HPDE6-E6E7 (cell line): ENCODE measurements around the gene PRDM16.
"Not testable (repeated sequence)": the region's sequence is repeated elsewhere in the genome, so short reads cannot be mapped to it uniquely, and the experiment has no call there.

ENCODE experiments used
- DNase-seq: peaks from one replicate; pipeline ENCODE4 v3.0.0; 2011; ENCODE audit warnings: missing footprints; ENCODE audit errors: extremely low spot score

PRDM16 gene

GRCh38 chr1:3278416-3279181, 209.6 kb downstream of the PRDM16 start:
- no peak for DNase-seq

DNA sequence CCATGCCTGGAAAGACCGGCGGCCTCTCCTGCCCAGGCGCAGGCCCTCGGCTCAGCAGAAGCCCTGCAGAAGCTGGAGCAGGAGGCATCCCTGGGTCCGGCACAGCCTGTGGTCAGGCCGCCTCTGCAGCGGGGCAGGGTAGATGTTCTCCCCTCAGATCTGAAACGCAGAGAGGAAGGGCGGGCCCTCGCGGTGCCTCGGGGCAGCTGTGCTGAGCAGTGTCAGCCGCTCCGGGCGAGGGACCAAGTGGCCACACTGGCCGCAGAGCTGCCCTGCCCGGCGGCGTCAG, 210.1 kb downstream of the PRDM16 start:
- no peak for DNase-seq

DNA sequence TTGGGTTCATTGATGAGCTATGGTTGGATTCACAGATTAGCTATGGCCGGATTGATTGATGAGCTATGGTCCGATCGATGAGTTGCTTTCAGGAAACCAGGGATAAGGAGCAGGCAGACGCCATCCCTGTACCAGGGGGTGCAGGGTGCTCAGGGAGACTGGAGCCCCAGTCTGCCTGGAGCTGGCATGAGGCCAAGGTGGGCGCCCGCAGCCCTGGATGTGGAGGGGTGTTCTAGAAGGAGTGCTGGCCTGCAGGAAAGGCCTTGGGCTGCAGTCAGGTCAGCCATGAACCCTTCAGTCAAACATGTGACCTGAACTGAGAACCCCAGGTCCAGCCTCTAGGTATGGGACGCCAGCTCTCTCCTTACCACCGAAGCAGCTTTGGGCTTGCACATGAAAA, 212.7 kb downstream of the PRDM16 start:
- DNase-seq = no peak

GRCh38 chr1:3282186-3282585, 213.2 kb downstream of the PRDM16 start:
- no peak for DNase-seq

DNA sequence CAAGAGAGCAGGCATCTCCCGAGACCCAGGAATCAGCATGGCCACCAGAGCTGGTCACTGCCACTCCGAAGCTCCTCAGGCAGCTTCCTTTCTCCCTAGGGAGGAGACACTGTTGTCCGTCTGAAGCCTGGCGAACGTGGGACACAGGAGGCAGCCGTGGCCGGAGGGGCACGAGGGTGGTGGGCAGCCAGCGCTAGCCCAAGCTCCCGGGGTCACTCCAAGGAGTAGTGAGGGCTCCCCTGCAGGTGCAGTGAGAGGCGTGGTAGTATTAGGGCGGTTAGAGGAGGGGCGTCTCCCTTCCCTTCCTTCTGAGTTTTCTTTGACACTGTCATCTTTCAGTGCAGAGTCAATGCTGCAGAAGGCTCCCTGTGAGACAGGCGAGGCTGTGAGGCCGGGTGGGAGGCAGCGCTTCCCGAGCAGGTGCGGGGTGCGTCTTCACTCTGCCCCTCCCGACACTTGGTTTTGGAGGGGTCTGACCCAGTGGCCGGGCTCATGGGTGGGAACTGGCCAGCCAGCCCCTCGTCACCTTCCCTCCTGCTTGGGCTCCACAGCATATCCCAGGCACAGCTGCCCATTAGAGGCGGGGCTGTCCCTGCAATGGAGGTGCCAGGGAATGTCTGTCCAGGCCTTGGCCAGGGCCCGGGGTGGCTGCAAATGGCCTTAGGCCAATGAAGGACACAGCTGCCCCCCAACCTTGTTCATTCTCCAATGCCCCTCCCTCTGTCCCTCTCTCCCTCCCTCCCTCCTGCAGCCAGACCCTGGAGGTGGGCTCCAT, 213.8 kb downstream of the PRDM16 start:
- no peak for DNase-seq

- no peak for DNase-seq
Measured at GRCh38 chr1:3283849-3284248, 214.8 kb downstream of the PRDM16 start.

DNA sequence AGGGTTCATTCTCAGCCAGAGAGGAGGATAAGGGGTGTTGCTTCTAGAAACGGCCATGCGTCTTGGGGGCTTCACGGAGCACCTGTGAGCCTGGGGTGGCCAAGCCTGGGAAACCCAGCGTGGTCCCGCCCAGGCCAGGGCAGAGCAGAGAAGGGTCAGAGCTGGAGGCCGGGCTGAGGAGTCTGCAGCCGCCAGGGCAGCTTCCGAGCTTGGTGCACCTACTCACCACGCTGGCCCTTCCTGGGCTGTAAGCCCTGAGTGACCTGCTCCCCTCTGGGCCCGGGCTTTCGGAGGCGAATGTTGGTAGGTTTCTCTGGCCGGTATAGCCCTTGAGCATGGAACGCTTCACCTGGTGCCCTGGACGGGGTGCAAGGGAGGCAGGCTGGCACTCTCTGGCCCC, 215.7 kb downstream of the PRDM16 start:
- DNase-seq = no peak

DNA sequence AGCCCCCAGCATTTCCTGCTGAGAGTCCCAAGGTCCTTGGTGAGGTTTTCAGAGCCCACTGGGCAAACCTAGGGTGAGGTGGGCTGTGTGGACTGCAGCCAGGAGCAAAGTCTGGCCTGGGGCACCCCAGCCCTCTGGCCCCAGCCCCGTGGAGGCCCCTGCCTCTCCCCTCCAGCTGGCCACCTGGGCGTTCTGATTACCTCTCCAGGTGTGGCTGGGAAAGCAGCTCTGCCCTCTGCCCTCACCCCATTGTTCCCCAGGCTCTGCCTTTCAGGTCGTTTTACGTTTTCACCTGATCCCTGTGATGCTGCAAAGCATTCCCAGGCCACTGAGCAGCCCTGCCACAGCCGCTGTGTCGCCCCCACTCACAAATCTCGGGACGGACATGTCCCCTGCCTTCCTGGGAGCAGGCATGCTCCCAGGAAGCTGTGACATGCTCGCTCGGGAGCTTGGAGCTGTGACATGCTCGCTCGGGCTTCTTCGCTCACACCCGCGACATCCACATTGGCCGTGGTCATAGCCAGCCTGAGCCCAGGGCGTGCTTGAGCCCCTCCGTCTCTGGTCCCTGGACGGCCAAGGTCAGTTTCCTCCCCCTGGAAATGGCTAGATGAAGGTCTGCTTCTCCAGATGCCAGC, 216.2 kb downstream of the PRDM16 start:
- DNase-seq = no peak

GRCh38 chr1:3287095-3287494, 218.1 kb downstream of the PRDM16 start:
- not testable (repeated sequence) for DNase-seq

DNA sequence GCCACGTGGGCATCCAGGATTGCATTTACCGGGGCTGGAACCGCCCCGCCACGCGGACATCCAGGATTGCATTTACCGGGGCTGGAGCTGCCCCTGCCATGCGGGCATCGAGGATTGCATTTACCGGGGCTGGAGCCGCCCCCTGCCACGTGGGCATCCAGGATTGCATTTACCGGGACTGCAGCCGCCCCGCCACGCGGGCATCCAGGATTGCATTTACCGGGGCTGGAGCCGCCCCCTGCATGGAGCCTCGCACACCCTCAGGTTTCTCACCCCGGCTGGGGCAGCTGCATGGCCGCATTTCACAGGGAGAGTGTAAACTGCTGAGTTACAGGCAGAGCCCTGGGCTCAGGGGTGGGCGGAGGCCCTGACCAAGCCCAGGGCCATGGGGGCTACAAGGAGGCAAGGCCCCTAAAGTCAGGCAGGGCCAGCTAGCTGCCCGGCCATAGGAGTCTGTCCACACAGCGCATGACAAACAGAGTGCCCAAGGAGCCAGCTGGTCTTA, 218.7 kb downstream of the PRDM16 start:
- no peak for DNase-seq

DNA sequence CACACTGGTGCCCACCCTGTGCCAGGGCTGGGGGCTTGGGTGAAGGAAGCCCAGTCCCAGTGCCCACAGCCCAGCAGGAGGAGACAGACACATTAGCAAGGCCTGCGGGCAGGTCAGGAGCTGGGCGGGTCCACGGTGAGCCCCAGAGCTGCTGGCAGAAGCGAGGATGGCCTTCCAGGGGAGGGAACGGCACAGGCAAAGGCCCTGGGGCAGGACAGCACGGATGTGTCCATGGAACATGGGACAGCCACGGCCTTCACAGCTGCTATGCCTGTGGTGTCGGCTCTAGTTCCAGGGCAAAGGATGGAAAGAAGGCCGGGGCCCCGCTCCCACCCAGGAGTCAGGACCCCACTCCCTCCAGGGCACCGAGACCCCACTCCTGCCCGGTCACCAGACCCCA, 220.5 kb downstream of the PRDM16 start:
- no peak for DNase-seq

- DNase-seq = no peak
Measured at GRCh38 chr1:3290438-3290837, 221.4 kb downstream of the PRDM16 start.

GRCh38 chr1:3290915-3291314, 221.9 kb downstream of the PRDM16 start:
- no peak for DNase-seq

- DNase-seq = no peak
Measured at GRCh38 chr1:3292051-3292722, 223.2 kb downstream of the PRDM16 start.

DNA sequence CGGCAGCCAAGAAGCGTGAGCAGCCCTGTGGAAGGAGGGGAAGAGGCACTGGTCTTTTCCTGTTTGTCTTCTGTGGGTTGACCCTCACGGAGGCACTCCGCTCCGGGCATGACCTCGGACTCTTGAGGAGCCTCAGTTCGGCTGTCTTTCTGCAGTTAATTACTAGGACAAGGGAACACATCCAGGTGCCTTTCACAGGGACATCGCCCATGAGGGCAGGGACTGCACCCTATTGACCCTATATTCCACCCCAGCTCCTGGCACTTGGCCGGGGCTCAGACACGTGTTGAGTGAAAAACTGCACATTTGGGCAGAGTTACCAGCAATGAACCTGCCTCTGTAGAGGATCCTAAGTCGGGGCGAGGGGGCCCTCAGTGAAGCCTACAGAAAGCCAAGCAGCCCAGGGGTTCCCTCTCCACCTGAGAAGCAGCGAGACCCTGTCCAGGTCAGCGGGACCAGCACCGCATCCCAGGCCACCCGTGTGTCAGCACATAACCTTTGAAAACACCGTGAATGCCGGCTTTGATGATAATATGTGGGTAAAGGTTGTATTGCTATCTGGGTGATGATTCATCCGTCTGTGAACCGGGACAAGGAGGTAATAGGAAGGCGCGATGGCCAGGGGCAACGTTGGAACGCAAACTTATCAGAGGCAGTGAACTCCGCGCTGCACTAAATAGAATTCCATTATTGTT, 224.0 kb downstream of the PRDM16 start:
- DNase-seq = no peak

DNA sequence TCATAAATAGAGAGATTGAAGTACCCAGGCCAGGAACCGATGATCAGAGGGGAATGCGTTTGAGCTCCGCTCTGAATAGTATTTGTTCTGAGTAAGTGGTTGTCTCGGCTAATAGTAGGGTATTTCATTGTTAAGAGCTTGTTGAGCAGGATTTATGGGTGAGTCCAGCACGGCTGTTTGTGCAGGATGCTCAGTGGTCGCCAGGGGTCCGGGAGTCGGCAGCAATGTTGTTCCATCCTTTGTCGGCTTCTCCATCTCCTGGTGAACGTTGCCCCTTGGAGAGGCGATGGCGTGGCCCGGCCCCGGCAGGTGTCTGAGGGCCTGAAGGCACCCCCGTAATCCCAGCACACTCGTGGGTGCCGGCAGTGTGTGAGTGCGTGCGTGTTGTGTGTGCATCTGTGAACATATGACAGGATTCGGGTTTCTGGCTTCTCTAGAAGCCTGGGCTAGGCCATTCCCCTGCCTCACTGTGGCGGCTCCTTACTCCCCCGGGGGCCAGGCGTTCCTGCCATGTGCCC, 224.6 kb downstream of the PRDM16 start:
- no peak for DNase-seq

- no peak for DNase-seq
Measured at GRCh38 chr1:3294450-3294849, 225.4 kb downstream of the PRDM16 start.

DNA sequence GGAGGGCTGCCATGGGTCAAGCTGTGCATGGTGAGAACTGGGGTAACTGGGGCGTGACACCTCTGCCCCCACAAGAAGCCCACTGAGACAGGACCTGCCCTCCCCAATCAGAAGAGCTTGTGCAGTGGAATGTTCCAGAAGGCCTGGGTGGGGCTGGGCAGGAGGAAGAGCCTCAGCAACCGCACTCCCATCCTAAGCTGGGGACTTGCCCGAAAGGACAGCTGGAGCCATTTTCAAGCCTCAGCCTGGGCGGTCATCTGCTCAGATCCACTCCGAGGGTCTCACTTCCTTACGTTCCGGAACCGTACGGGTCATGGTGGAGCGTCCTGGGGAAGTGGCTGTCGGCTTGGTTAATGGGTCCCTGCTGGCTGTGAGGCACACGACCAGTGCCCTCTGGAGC, 226.8 kb downstream of the PRDM16 start:
- no peak for DNase-seq

DNA sequence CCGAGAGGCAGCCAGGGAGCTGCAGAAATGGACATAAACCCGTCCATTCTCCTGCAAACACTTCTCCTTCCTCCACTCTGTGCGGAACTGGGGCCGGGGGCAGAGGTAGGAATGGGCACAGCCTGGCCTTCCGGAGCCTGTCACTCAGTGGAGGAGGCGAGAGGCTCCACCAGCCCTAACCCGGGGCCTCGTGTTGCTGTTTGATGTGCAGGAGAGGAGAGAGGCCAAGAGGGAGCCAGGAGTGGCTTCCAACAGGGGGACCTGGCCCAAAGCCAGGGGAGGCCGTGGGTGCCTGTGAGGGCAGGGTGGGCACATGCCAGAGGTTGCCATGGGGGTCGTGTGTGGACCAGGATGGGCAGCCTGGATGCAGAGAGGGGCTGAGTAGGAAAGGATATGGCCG, 227.3 kb downstream of the PRDM16 start:
- no peak for DNase-seq

DNA sequence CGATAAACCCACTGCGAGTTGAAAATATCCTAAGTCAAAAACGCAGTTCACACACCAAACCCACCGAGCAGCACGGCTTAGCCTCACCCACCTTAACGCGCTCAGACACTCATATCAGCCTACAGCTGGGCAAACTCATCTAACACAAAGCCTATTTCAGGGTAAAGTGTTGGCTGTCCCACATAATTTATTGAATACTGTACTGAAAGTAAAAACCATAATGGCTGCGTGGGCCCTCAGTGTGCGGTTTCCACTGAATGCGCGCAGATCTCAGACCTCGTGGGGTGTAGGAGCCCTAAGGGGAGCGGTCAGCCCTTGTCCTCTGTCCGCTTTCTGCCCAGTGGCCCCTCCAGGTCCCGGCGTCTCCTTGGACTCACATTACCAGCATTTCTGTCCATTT, 227.8 kb downstream of the PRDM16 start:
- DNase-seq = no peak

DNA sequence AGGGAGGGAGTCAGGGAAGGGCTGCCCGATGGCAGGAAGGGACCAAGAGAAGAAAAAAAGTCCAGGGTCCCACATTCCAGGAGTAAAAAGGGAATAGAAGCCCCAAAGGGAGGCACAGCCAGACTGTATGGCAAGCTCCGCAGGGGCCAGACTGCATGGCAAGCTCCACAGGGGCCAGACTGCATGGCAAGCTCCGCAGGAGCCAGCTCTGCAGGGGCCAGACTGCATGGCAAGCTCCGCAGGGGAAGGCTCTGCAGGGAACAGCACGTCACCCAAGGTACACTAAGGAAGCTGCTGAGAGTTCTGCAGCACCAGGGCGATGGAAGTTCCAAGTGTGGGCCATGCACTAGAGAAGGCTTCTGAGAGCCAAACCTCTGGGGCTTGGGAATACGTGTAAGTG, 228.8 kb downstream of the PRDM16 start:
- DNase-seq = no peak
